Heart left ventricle (tissue), 13 donors: Measurements from ENCODE around the gene BICDL2.

Source experiments
- CTCF ChIP-seq, 12 donors: fragments of 200-600 bp; sonication (generic) in 4 of 12; IDR thresholded peaks; one replicate each; pipeline versions ENCODE4 v1.5.0 to v1.8.0; 2018 to 2022; ENCODE audit warnings: antibody characterized with exemption in 12 of 12, mild to moderate bottlenecking in 5 of 12
- POLR2A ChIP-seq, 2 donors: fragments of 450-650 bp; IDR thresholded peaks; one replicate each; pipeline ENCODE4 v1.6.1; 2017; ENCODE audit warnings: antibody characterized with exemption in 2 of 2, mild to moderate bottlenecking in 2 of 2, moderate library complexity in 2 of 2
- donor health status: ischemic (EF 13 %, LVEDD 7.1; RV severe dilation, severe dysfunction).
- donor health status: DM: no; HTN: yes; CAD: no.
- donor health status: DM: no; HTN: no; CAD: no.
- donor health status: ischemic (EF 25% LVEDD 6.9; RV normal size, moderate dysfunction).
- donor health status: ischemic (EF 25% LVEDD 5.7; RV mildly dilated, moderate dysfunction).
- donor health status: ischemic (EF 35%, LVEDD 5.7; RV mildly dilated, moderate dysfunction).
- donor health status: nonischemic (EF 11% LVEDD 7.7; RV severe dilation, severe dysfunction).
- donor health status: DM: yes; HTN: yes; CAD: no.
- donor health status: PGD.
- donor health status: ischemic (EF 29% LVEDD 5.4; RV normal size, mild dysfunction).
- donor health status: nonischemic (EF 23%, LVEDD 6.1; RV moderate dilation, normal function).

- TF ChIP-seq CTCF (IDR thresholded peaks at IDR 0.05) = peak in 4 of 12 donors; percentile 10 to 30 (median 16)
- TF ChIP-seq POLR2A (IDR thresholded peaks at IDR 0.05) = no peak
Measured at GRCh38 chr16:3017794-3018506, 18.8 kb downstream of the BICDL2 start, which contains the start of gene CLDN6.
